Breast epithelium (tissue), 4 donors: ENCODE results near the gene LMX1A. TPM values are rescaled to one million over a fixed set of nuclear protein-coding genes. Genes with fewer than 3 reads are reported as not detected.

Experiments used
- DNase-seq, 2 donors: peaks; one replicate each; pipeline ENCODE4 v3.0.0-alpha.2; 2019; ENCODE audit warnings: low spot score in 2 of 2
- H3K27ac ChIP-seq, 2 donors: fragments of 200-600 bp; sonication (generic) in 1 of 2; one replicate each; pipeline ENCODE4 v1.5.1; 2016 to 2019; ENCODE audit warnings: mild to moderate bottlenecking in 1 of 2
- H3K27me3 ChIP-seq, 2 donors: fragments of 200-600 bp; sonication (generic) in 1 of 2; one replicate each; pipeline versions ENCODE4 v1.5.1 to v1.6.0; 2017 to 2019; ENCODE audit warnings: control low read depth in 1 of 2, mild to moderate bottlenecking in 1 of 2
- H3K36me3 ChIP-seq: fragments of 200-600 bp; one replicate; pipeline ENCODE4 v1.5.1; 2019
- H3K4me1 ChIP-seq, 2 donors: fragments of 200-600 bp; sonication (generic); one replicate each; pipeline ENCODE4 v1.5.1; 2016 to 2019; ENCODE audit warnings: control low read depth in 1 of 2
- H3K4me3 ChIP-seq, 3 donors: fragments of 200-600 bp; sonication (generic); 1 replicate in 2 of 3; 2 replicates in 1 of 3; pipeline ENCODE4 v1.5.1; 2016 to 2019; ENCODE audit warnings: mild to moderate bottlenecking in 3 of 3, moderate library complexity in 2 of 3
- H3K9me3 ChIP-seq, 2 donors: fragments of 200-600 bp; sonication (generic) in 1 of 2; one replicate each; pipeline ENCODE4 v1.5.1; 2016 to 2019; ENCODE audit warnings: control low read depth in 1 of 2
- POLR2A ChIP-seq: fragments of 450-650 bp; IDR thresholded peaks from one replicate; pipeline ENCODE4 v1.6.1; 2016; ENCODE audit warnings: antibody characterized with exemption, mild to moderate bottlenecking, moderate library complexity
- POLR2AphosphoS5 ChIP-seq, 3 donors: sonication (generic); formaldehyde crosslinking; IDR thresholded peaks; one replicate each; pipeline ENCODE4 v1.6.1; 2017; ENCODE audit warnings: antibody characterized with exemption in 3 of 3
- intact Hi-C: fragments of 100-400 bp; cut with DNase I; formaldehyde crosslinking; loops from one replicate; pipeline ENCODE4 v1.15.1; 2023; ENCODE audit warnings: low total_unique reads
- total RNA-seq, 3 donors: library from RNA; depleted of rRNA; stranded (reverse); fragments of >200 nt; gene quantifications; one replicate each; pipeline ENCODE4 v1.1.0, GENCODE V29; 2016
- TF ChIP-seq, protein P1 (sequence below), 3 donors: fragments of 450-650 bp; IDR thresholded peaks; one replicate each; pipeline ENCODE4 v1.5.1; 2016 to 2017; ENCODE audit warnings: antibody characterized with exemption in 3 of 3, mild to moderate bottlenecking in 3 of 3, moderate library complexity in 3 of 3

Gene LMX1A
- total RNA-seq, 3 donors from 2014 or later: 1.3 TPM; not detected in 2

DNA sequence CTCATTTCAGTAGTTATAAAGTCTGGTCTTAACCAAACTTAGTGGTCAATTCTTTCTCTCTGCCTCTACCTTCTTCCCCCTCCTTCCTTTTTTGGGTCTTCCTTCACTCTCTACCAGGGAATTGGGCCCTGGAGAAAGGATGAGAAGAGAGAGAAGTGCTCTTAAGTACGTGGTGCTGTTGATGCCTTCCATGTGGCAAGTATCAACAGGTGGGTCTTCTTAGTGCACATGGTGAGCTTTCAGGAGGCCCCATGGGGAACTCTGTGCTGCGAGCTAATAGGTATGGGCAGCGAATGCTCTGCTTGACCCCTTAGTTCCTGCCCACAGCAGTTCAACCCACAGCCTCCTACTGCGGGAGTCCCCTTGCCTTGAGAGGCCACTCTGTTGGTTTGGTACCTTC, 39.4 kb upstream of the LMX1A start:
- intact Hi-C loops: no loop called here
- no peaks in the 10 kb centered on the region for H3K9me3 ChIP-seq
- no peaks in the 10 kb centered on the region for H3K4me1 ChIP-seq
- TF ChIP-seq, protein P1, sequence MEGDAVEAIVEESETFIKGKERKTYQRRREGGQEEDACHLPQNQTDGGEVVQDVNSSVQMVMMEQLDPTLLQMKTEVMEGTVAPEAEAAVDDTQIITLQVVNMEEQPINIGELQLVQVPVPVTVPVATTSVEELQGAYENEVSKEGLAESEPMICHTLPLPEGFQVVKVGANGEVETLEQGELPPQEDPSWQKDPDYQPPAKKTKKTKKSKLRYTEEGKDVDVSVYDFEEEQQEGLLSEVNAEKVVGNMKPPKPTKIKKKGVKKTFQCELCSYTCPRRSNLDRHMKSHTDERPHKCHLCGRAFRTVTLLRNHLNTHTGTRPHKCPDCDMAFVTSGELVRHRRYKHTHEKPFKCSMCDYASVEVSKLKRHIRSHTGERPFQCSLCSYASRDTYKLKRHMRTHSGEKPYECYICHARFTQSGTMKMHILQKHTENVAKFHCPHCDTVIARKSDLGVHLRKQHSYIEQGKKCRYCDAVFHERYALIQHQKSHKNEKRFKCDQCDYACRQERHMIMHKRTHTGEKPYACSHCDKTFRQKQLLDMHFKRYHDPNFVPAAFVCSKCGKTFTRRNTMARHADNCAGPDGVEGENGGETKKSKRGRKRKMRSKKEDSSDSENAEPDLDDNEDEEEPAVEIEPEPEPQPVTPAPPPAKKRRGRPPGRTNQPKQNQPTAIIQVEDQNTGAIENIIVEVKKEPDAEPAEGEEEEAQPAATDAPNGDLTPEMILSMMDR (IDR thresholded peaks at IDR 0.05): no peak
- TF ChIP-seq POLR2A (no peak), POLR2AphosphoS5 (IDR thresholded peaks at IDR 0.05) (no peak)
- no peak overlapping the region for H3K4me3 ChIP-seq
- no peak for DNase-seq
- no peaks in the 10 kb centered on the region for H3K27me3 ChIP-seq
- H3K27ac ChIP-seq: no peak overlapping the region
- no peaks in the 10 kb centered on the region for H3K36me3 ChIP-seq

DNA sequence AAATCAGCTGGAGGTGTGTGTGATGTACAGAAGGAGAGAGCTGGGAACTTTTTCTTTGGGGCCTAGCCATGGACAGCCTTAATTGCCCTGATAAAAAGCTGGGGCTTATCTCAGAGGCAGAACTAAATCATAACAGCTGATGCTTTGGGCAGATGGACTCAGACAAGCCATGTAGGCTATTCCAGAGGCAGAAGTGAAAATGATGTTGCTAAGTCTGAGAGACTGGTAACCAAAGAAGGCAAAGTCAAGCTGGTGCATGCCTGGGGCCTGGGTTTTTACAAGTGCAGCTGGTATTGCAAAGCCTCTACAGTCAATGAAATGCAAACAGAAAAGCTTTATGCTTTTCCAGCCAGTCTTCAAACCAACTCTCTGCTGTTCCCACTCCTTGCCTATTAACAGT, 39.0 kb upstream of the LMX1A start:
- no peaks in the 10 kb centered on the region for H3K9me3 ChIP-seq
- no peak for TF ChIP-seq POLR2AphosphoS5 (IDR thresholded peaks at IDR 0.05)
- TF ChIP-seq POLR2A: no peak
- TF ChIP-seq, protein P1 (IDR thresholded peaks at IDR 0.05): no peak
- no peak overlapping the region for H3K27ac ChIP-seq
- H3K36me3 ChIP-seq: no peaks in the 10 kb centered on the region
- intact Hi-C loops: no loop called here
- no peak overlapping the region for H3K4me3 ChIP-seq
- no peaks in the 10 kb centered on the region for H3K27me3 ChIP-seq
- no peak for DNase-seq
- H3K4me1 ChIP-seq: no peaks in the 10 kb centered on the region

DNA sequence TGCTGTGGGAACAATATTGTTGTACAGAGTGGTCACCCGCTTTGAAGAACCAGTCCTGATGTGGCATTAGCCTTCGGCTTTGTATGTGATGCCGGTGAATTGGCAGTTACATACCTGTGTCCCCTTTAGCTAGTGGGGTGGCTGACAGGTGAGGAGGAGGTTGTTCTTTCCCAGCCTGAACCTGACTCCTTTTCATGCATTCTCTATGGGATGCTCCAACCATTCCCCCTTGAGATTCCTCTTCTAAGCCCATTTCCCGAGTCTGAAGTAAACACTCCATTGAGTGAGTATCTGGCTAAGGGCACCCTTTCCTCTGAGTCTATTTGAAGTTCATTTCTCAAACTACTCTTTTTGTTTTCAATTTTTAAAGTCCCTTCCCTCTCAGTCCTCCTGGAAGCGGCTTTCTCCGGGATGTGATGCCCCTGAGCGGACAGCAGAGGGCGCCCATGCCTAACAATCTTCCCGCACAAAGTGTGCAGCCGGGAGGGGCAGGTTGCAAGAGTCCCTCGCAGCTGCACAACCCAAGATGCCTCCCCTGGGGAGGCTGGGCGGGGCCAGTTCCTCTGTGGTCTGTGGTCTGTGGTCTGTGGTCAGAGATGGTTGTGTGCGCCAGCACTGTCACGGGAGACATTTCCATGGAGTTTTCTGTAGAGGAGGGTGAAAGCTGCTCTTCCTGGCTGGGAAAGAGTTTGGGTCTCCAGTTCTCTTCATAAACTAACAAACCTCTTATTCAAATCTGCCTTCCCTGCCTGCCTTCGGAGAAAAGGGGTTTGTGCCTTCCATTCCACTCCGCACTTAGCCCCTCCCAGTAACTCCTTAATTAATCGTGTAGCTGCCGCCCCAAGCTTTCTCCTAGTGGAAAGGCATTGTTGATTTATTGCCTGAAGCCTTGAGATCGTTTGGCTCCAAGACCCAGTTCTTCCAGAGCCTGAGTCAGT, 36.4 kb upstream of the LMX1A start:
- H3K4me1 ChIP-seq: no peaks in the 10 kb centered on the region
- intact Hi-C loops: no loop called here
- peak overlapping the region; percentile 14 to 75 for H3K27ac ChIP-seq

DNA sequence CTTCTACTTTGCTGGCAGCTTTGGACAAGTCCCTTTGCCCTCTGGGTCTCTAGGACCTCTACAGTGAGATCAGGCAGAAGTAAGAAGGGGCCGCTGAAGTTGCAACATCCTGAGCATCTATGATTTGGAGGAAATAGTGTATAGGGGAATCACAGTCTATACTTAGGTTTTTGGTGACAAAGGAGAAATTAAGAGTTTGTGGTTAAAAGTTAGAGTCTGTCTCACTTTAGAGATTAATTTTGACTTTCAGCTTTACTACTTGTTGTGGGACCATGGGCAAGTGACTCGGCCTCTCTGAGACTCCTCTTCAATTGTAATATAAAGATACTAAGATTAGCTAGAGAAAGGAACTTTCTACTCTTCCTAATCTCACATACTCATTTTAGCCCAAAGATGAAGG, 33.1 kb upstream of the LMX1A start:
- no peaks in the 10 kb centered on the region for H3K4me1 ChIP-seq
- H3K27ac ChIP-seq: no peak overlapping the region
- H3K27me3 ChIP-seq: peaks cover 0 to 5% of the 10 kb centered on the region in 2 donors
- H3K36me3 ChIP-seq: no peaks in the 10 kb centered on the region
- no peak overlapping the region for H3K4me3 ChIP-seq
- DNase-seq: no peak
- no peaks in the 10 kb centered on the region for H3K9me3 ChIP-seq
- TF ChIP-seq POLR2AphosphoS5 (IDR thresholded peaks at IDR 0.05) (no peak), POLR2A (no peak)
- TF ChIP-seq, protein P1 (IDR thresholded peaks at IDR 0.05): no peak
- intact Hi-C loops: loop anchor here (10.0 kb wide), 1 partner anchor 525 kb away; no protein-coding TSS in a partner anchor

More for the DNA sequence above, 36.4 kb upstream of the LMX1A start:
- Histone ChIP-seq H3K27me3 (peaks cover 0 to 5% of the 10 kb centered on the region in 2 donors), H3K36me3 (no peaks in the 10 kb centered on the region), H3K9me3 (no peaks in the 10 kb centered on the region), H3K4me3 (peak overlapping the region in 2 of 3 donors; percentile 28 to 51)
- TF ChIP-seq POLR2A (no peak), POLR2AphosphoS5 (IDR thresholded peaks at IDR 0.05) (peak in 2 of 3 donors; percentile 50 to 55)
- TF ChIP-seq, protein P1 (IDR thresholded peaks at IDR 0.05): peak; percentile 87 to 93 (median 92)
- peak; percentile 78 to 91 for DNase-seq

DNA sequence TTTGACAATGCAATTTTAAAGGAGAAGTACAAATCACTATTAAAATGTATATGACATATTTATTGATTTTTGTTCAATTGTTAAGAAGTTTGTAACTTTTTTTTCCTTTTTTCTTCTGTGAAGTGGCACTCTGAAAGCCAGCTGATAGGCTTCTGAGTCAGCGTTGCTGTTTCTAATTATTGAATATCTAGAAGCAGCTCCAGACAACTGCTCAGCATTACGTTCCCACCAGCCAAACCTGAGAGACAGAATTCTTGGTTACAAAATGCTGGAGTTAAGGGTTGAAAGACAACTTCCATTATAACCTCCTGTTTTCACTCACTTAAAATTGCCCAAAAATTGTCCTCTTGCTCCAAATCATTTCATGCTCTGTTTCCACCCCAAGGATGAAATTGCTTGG, 31.4 kb upstream of the LMX1A start:
- no peak for DNase-seq
- H3K4me1 ChIP-seq: no peaks in the 10 kb centered on the region
- H3K27ac ChIP-seq: no peak overlapping the region
- no peaks in the 10 kb centered on the region for H3K36me3 ChIP-seq
- H3K27me3 ChIP-seq: peaks cover 0 to 5% of the 10 kb centered on the region in 2 donors
- no peak overlapping the region for H3K4me3 ChIP-seq
- TF ChIP-seq POLR2A (no peak), POLR2AphosphoS5 (IDR thresholded peaks at IDR 0.05) (no peak)
- TF ChIP-seq, protein P1 (IDR thresholded peaks at IDR 0.05): no peak
- intact Hi-C loops: loop anchor here (10.0 kb wide), 1 partner anchor 527 kb away; no protein-coding TSS in a partner anchor
- H3K9me3 ChIP-seq: no peaks in the 10 kb centered on the region
